ENCODE data around the gene PLA2G12A. TPM values are rescaled to one million over a fixed set of nuclear protein-coding genes. Genes with fewer than 3 reads are reported as not detected.

Gene PLA2G12A
- total and polyA plus RNA-seq, 9 of the 15 experiments (the other 6 are each of a cell fraction or from before 2014, with no cell fraction given), result 24.2 to 226 (median 80.5) TPM

- no peak; the same call in 1 of the 2 replicates for TF ChIP-seq ARID3A (IDR thresholded peaks at IDR 0.05; ENCODE audit: borderline replicate concordance, low read depth, low read length)
- peak; percentile 94 for TF ChIP-seq PBX2 (CRISPR knock-in tag; IDR thresholded peaks at IDR 0.05; ENCODE audit: low read depth)
- peak; percentile 99 for TF ChIP-seq PBX2 (tag; conservative IDR thresholded peaks at IDR 0.05; ENCODE audit: low read depth)
- peak; percentile 36; the same call in 1 of the 2 replicates for TF ChIP-seq ZBTB2 (IDR thresholded peaks at IDR 0.05)
- no peak for TF ChIP-seq ATF1 (CRISPR knock-in tag; IDR thresholded peaks at IDR 0.05)
- no peak for TF ChIP-seq ATF1 (tag; IDR thresholded peaks at IDR 0.05)
- no peak for TF ChIP-seq DIDO1 (tag; IDR thresholded peaks at IDR 0.05; ENCODE audit: low read depth)
- TF ChIP-seq FOXJ2 (tag; IDR thresholded peaks at IDR 0.05), result peak; percentile 90
- 0 out of 2 replicates have a peak, but pooled peaks have one; percentile 23 for TF ChIP-seq MTA2 (IDR thresholded peaks at IDR 0.05; ENCODE audit: low read depth)
- TF ChIP-seq KDM5B (IDR thresholded peaks at IDR 0.05; ENCODE audit: insufficient replicate concordance, low read depth, low read length), result no peak
- peak; percentile 43; the same call in 1 of the 2 replicates for TF ChIP-seq CEBPB (tag; IDR thresholded peaks at IDR 0.05)
- peak; percentile 100 for TF ChIP-seq MEIS2 (IDR thresholded peaks at IDR 0.05; ENCODE audit: partially characterized antibody)
- no peak for TF ChIP-seq NR2C2 (CRISPR knock-in tag; IDR thresholded peaks at IDR 0.05)
- peak; percentile 59 for TF ChIP-seq NR2C2 (tag; IDR thresholded peaks at IDR 0.05)
- TF ChIP-seq CXXC5 (CRISPR knock-in tag; IDR thresholded peaks at IDR 0.05), result peak; percentile 26; the same call in 1 of the 2 replicates
- 0 out of 2 replicates have a peak, but pooled peaks have one; percentile 3 for TF ChIP-seq CREB3 (tag; conservative IDR thresholded peaks at IDR 0.05; ENCODE audit: low read depth)
- no peak for TF ChIP-seq DDX20 (tag; IDR thresholded peaks at IDR 0.05; ENCODE audit: low read depth)
- 0 out of 2 replicates have a peak, but pooled peaks have one; percentile 33 for TF ChIP-seq HMBOX1 (IDR thresholded peaks at IDR 0.05)
- peak; percentile 88 for TF ChIP-seq RFX1 (IDR thresholded peaks at IDR 0.05)
Observed at GRCh38 chr4:109735566-109736365, 5.9 kb upstream of the PLA2G12A start (continued).

Data from K562 (cell line).